K562 (cell line): ENCODE measurements around the gene TMC6. TPM values are rescaled to one million over a fixed set of nuclear protein-coding genes. Genes with fewer than 3 reads are reported as not detected.
A peak's percentile ranks its signal among the peaks of the same experiment; 100 is the strongest.

Source experiments
- ARHGAP35 ChIP-seq: fragments of 450-650 bp; IDR thresholded peaks from 2 replicates; pipeline ENCODE4 v1.6.1; 2018; ENCODE audit not compliant: partially characterized antibody
- BCOR ChIP-seq: fragments of 450-650 bp; IDR thresholded peaks from 2 replicates; pipeline ENCODE4 v1.6.1; 2016
- CHD4 ChIP-seq: fragments of 200-600 bp; sonication (generic); IDR thresholded peaks from 3 replicates; pipeline ENCODE4 v1.6.1; 2012; ENCODE audit warnings: low read depth, mild to moderate bottlenecking, mixed read lengths, low read length, inconsistent platforms; ENCODE audit not compliant: insufficient read depth, insufficient replicate concordance, poor library complexity, severe bottlenecking
- FOXM1 ChIP-seq, 2 experiments: fragments of 450-650 bp in 1 of 2; sonication (generic) in 1 of 2; formaldehyde crosslinking in 1 of 2; IDR thresholded peaks; 2 replicates each; pipeline versions ENCODE4 v1.6.1 to v1.9.0; 2017 to 2022; ENCODE audit warnings: low read depth in 2 of 2, mild to moderate bottlenecking in 2 of 2, missing genetic modification reagents in 1 of 2, moderate library complexity in 1 of 2
- GATAD2A ChIP-seq: fragments of 450-650 bp; IDR thresholded peaks from 2 replicates; pipeline ENCODE4 v1.6.1; 2017
- MXI1 ChIP-seq: IDR thresholded peaks from 2 replicates; pipeline ENCODE4 v1.6.1; 2011; ENCODE audit warnings: low read depth, mild to moderate bottlenecking, improper control_type of control experiment, low read length
- NCOA2 ChIP-seq, 2 experiments: fragments of 450-650 bp; IDR thresholded peaks; 2 replicates each; pipeline ENCODE4 v1.6.1; 2018; ENCODE audit warnings: mild to moderate bottlenecking in 2 of 2, moderate library complexity in 1 of 2; ENCODE audit not compliant: partially characterized antibody in 2 of 2
- NR2F6 ChIP-seq: fragments of 450-650 bp; formaldehyde crosslinking; IDR thresholded peaks from 2 replicates; pipeline ENCODE4 v1.4.0; 2020; ENCODE audit warnings: mild to moderate bottlenecking
- PHTF2 ChIP-seq: fragments of 250-450 bp; sonication (Bioruptor Pico); IDR thresholded peaks from 2 replicates; pipeline ENCODE4 v1.5.0; 2021; ENCODE audit warnings: mild to moderate bottlenecking
- SREBF1 ChIP-seq: fragments of 150-350 bp; IDR thresholded peaks from 2 replicates; pipeline ENCODE4 v1.6.1; 2014; ENCODE audit warnings: antibody characterized with exemption, low read depth, low read length, borderline replicate concordance
- TARDBP ChIP-seq: fragments of 450-650 bp; IDR thresholded peaks from 2 replicates; pipeline ENCODE4 v1.6.1; 2016
- ZNF146 ChIP-seq: IDR thresholded peaks from one replicate; pipeline ENCODE4 v1.6.1; 2018; ENCODE audit warnings: missing compliant biosample characterization; ENCODE audit not compliant: unreplicated experiment
- polyA plus RNA-seq, 8 experiments: library from polyadenylated mRNA; depleted of rRNA in 4 of 8; stranded (reverse) in 5 of 8; unstranded in 3 of 8; fragments of >200 nt; fragmentation: Nextera tagmentation in 2 of 8; fragmentation: Illumina TruSeq in 1 of 8; extraction: Ambion mirVana in 2 of 8; extraction: Trizol in 1 of 8; gene quantifications; 2 replicates each; pipeline versions ENCODE4 v1.2.1 to v1.2.3, GENCODE V29; 2011 to 2014; ENCODE audit warnings: inconsistent platforms in 1 of 8, missing spikeins in 1 of 8
- total RNA-seq, 7 experiments: library from RNA; depleted of rRNA in 6 of 7; stranded (reverse); fragments of >200 nt in 6 of 7; fragmentation: Illumina TruSeq in 2 of 7; extraction: Trizol in 2 of 7; gene quantifications; 2 replicates each; pipeline versions ENCODE4 v1.2.1 to v1.2.3, GENCODE V29; 2011 to 2021; ENCODE audit warnings: low replicate concordance in 1 of 7
- TF ChIP-seq, protein P1 (sequence below): fragments of 200-600 bp; sonication (generic); IDR thresholded peaks from one replicate; pipeline ENCODE4 v1.6.1; 2012; ENCODE audit warnings: mild to moderate bottlenecking, low read depth, low read length, inconsistent platforms
- TF ChIP-seq, protein P2 (sequence below): fragments of 200-800 bp; sonication (Bioruptor generic); IDR thresholded peaks from 2 replicates; pipeline ENCODE4 v1.6.1; 2017; ENCODE audit warnings: missing genetic modification characterization, missing compliant biosample characterization

The TMC6 gene
- total and polyA plus RNA-seq, 9 of the 15 experiments (the other 6 are each of a cell fraction or from before 2014, with no cell fraction given): 4.1 to 351 (median 66.9) TPM

DNA sequence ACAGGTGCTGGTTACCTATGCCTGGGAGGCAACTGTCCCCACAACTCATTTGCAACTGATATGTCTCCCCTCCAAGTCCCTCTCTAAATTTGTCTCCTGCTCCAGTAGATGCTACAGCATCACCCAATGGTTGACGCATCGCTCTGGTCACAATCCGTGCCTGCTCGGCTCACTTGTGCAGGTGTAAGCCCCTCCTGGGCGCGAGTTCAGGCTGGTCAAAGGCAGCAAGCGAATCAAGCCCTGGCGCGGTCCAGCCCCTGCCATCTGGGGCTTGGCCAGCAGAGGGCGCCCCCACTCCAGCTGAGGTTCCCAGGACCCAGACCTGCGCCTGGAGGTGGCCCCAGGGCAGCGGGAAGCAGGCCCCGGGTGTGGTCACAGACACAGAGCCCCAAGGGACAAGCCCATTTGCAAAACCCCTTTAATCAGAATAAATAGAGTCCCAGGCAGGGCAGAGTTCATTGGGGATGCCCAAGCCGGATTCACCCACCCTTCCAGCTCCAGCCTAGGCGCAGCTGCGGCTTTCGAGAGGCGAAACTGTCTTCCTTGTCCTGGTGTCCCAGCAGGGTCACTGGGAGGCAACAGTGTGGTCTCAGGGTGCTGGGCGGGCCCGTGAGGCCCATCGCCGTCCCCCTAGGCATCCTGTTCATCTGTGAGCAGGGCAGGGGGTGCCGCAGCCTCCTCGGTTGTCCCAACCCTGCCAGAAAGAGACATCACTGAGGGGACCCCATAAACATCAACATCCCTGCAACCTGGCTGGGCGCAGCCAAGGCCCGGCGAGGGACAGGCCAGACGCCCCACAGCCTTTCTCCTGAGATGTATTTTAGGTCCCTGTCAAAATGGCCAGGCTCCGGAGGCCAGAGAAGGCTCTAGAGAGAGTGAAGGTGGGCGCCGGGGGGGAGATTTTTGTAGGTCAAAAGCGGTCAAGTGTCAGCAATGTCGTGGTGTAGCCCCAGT, 15.8 kb downstream of the TMC6 start (continued):
- TF ChIP-seq, protein P1, sequence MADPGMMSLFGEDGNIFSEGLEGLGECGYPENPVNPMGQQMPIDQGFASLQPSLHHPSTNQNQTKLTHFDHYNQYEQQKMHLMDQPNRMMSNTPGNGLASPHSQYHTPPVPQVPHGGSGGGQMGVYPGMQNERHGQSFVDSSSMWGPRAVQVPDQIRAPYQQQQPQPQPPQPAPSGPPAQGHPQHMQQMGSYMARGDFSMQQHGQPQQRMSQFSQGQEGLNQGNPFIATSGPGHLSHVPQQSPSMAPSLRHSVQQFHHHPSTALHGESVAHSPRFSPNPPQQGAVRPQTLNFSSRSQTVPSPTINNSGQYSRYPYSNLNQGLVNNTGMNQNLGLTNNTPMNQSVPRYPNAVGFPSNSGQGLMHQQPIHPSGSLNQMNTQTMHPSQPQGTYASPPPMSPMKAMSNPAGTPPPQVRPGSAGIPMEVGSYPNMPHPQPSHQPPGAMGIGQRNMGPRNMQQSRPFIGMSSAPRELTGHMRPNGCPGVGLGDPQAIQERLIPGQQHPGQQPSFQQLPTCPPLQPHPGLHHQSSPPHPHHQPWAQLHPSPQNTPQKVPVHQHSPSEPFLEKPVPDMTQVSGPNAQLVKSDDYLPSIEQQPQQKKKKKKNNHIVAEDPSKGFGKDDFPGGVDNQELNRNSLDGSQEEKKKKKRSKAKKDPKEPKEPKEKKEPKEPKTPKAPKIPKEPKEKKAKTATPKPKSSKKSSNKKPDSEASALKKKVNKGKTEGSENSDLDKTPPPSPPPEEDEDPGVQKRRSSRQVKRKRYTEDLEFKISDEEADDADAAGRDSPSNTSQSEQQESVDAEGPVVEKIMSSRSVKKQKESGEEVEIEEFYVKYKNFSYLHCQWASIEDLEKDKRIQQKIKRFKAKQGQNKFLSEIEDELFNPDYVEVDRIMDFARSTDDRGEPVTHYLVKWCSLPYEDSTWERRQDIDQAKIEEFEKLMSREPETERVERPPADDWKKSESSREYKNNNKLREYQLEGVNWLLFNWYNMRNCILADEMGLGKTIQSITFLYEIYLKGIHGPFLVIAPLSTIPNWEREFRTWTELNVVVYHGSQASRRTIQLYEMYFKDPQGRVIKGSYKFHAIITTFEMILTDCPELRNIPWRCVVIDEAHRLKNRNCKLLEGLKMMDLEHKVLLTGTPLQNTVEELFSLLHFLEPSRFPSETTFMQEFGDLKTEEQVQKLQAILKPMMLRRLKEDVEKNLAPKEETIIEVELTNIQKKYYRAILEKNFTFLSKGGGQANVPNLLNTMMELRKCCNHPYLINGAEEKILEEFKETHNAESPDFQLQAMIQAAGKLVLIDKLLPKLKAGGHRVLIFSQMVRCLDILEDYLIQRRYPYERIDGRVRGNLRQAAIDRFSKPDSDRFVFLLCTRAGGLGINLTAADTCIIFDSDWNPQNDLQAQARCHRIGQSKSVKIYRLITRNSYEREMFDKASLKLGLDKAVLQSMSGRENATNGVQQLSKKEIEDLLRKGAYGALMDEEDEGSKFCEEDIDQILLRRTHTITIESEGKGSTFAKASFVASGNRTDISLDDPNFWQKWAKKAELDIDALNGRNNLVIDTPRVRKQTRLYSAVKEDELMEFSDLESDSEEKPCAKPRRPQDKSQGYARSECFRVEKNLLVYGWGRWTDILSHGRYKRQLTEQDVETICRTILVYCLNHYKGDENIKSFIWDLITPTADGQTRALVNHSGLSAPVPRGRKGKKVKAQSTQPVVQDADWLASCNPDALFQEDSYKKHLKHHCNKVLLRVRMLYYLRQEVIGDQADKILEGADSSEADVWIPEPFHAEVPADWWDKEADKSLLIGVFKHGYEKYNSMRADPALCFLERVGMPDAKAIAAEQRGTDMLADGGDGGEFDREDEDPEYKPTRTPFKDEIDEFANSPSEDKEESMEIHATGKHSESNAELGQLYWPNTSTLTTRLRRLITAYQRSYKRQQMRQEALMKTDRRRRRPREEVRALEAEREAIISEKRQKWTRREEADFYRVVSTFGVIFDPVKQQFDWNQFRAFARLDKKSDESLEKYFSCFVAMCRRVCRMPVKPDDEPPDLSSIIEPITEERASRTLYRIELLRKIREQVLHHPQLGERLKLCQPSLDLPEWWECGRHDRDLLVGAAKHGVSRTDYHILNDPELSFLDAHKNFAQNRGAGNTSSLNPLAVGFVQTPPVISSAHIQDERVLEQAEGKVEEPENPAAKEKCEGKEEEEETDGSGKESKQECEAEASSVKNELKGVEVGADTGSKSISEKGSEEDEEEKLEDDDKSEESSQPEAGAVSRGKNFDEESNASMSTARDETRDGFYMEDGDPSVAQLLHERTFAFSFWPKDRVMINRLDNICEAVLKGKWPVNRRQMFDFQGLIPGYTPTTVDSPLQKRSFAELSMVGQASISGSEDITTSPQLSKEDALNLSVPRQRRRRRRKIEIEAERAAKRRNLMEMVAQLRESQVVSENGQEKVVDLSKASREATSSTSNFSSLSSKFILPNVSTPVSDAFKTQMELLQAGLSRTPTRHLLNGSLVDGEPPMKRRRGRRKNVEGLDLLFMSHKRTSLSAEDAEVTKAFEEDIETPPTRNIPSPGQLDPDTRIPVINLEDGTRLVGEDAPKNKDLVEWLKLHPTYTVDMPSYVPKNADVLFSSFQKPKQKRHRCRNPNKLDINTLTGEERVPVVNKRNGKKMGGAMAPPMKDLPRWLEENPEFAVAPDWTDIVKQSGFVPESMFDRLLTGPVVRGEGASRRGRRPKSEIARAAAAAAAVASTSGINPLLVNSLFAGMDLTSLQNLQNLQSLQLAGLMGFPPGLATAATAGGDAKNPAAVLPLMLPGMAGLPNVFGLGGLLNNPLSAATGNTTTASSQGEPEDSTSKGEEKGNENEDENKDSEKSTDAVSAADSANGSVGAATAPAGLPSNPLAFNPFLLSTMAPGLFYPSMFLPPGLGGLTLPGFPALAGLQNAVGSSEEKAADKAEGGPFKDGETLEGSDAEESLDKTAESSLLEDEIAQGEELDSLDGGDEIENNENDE: no peak
- no peak for TF ChIP-seq BCOR
- TF ChIP-seq SREBF1: 0 out of 2 replicates have a peak, but pooled peaks have one; percentile 20
- TF ChIP-seq FOXM1 (IDR thresholded peaks at IDR 0.05; ENCODE audit: low read depth): no peak
- peak; percentile 35; the same call in 1 of the 2 replicates for TF ChIP-seq FOXM1 (CRISPR knock-in tag; IDR thresholded peaks at IDR 0.05; ENCODE audit: low read depth)
- no peak for TF ChIP-seq CHD4
- TF ChIP-seq NCOA2 (IDR thresholded peaks at IDR 0.05; ENCODE audit: partially characterized antibody in 2 of 2): no peak
- no peak for TF ChIP-seq ZNF146 (CRISPR knock-in tag)
- no peak for TF ChIP-seq MXI1
- no peak for TF ChIP-seq ARHGAP35
- no peak for TF ChIP-seq TARDBP
- TF ChIP-seq GATAD2A: no peak
- TF ChIP-seq, protein P2, sequence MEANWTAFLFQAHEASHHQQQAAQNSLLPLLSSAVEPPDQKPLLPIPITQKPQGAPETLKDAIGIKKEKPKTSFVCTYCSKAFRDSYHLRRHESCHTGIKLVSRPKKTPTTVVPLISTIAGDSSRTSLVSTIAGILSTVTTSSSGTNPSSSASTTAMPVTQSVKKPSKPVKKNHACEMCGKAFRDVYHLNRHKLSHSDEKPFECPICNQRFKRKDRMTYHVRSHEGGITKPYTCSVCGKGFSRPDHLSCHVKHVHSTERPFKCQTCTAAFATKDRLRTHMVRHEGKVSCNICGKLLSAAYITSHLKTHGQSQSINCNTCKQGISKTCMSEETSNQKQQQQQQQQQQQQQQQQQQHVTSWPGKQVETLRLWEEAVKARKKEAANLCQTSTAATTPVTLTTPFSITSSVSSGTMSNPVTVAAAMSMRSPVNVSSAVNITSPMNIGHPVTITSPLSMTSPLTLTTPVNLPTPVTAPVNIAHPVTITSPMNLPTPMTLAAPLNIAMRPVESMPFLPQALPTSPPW (CRISPR knock-in tag): no peak
- no peak for TF ChIP-seq NR2F6
- TF ChIP-seq PHTF2 (CRISPR knock-in tag): no peak
